Aorta (tissue), 5 donors: ENCODE results near the gene PLXNA4. TPM values are rescaled to one million over a fixed set of nuclear protein-coding genes. Genes with fewer than 3 reads are reported as not detected.

ENCODE experiments used
- ATAC-seq: fragments of 200-7000 bp; cut with Tn5 transposase; one replicate; pipeline ENCODE4 v1.9.1; 2022; ENCODE audit warnings: moderate library complexity; ENCODE audit not compliant: low FRiP score
- DNase-seq, 2 donors: peaks; one replicate each; pipeline ENCODE4 v3.0.0-alpha.2; 2020
- H3K27ac ChIP-seq, 2 donors: one replicate each; pipeline ENCODE4 v1.5.1; 2013; ENCODE audit warnings: low read length in 2 of 2, mild to moderate bottlenecking in 2 of 2, moderate library complexity in 2 of 2, control low read depth in 1 of 2, inconsistent platforms in 1 of 2, low read depth in 1 of 2
- H3K27me3 ChIP-seq, 2 donors: one replicate each; pipeline ENCODE4 v1.6.1; 2013; ENCODE audit warnings: control low read depth in 1 of 2, low read length in 1 of 2, mild to moderate bottlenecking in 1 of 2, moderate library complexity in 1 of 2; ENCODE audit not compliant: insufficient read depth in 2 of 2, control insufficient read depth in 1 of 2
- H3K36me3 ChIP-seq, 2 donors: one replicate each; pipeline ENCODE4 v1.6.1; 2013; ENCODE audit warnings: control low read depth in 1 of 2, low read length in 1 of 2, mild to moderate bottlenecking in 1 of 2; ENCODE audit not compliant: insufficient read depth in 2 of 2, control insufficient read depth in 1 of 2
- H3K4me1 ChIP-seq, 2 donors: one replicate each; pipeline ENCODE4 v1.6.1; 2013; ENCODE audit warnings: low read length in 2 of 2, control low read depth in 1 of 2, mild to moderate bottlenecking in 1 of 2, moderate library complexity in 1 of 2; ENCODE audit not compliant: insufficient read depth in 2 of 2, control insufficient read depth in 1 of 2
- H3K4me3 ChIP-seq, 2 donors: one replicate each; pipeline ENCODE4 v1.5.1; 2013; ENCODE audit warnings: low read length in 2 of 2, control low read depth in 1 of 2, mild to moderate bottlenecking in 1 of 2
- H3K9me3 ChIP-seq: one replicate; pipeline ENCODE4 v1.6.1; 2013; ENCODE audit warnings: mild to moderate bottlenecking, low read length; ENCODE audit not compliant: control insufficient read depth
- WGBS, 2 donors: extraction: QIAGEN DNeasy Blood & Tissue Kit; methylation state at CpG; one replicate each; pipeline ENCODE4 v1.1.7; 2013; 5-methylcytosine and 5-hydroxymethylcytosine counted together
- intact Hi-C, 2 donors: fragments of 100-400 bp; cut with DNase I; formaldehyde crosslinking; loops; one replicate each; pipeline versions ENCODE4 v1.14.2 to v1.15.0; 2022
- polyA plus RNA-seq, 2 donors: library from polyadenylated mRNA; stranded (reverse); fragments of 200-250 nt; gene quantifications; one replicate each; pipeline ENCODE4 v1.2.3, GENCODE V29; 2013
- total RNA-seq, 2 donors: library from RNA; stranded (reverse); fragmentation: NEBNext Ultra II Directional; extraction: Animal tissue kit (Norgen Biotek cat#: 25700); gene quantifications; one replicate each; pipeline ENCODE4 v1.2.1, GENCODE V29; 2021
- donor health status: healthy with polysubstance abuse.
- donor health status: Bipolar disorder and iron deficiency.
- donor health status: DM: no; HTN: no; CAD: no.
- donor health status: DM: no; HTN: no; CAD: no.
- donor health status: DM: yes; HTN: yes; CAD: no.

The PLXNA4 gene
- total and polyA plus RNA-seq, 4 donors = 0.59 to 30.1 (median 12.0) TPM

- H3K36me3 ChIP-seq = no peaks in the 10 kb centered on the region
- no peaks in the 10 kb centered on the region for H3K4me1 ChIP-seq
- no peak for DNase-seq
- no peak for ATAC-seq
- WGBS, 2 donors = 94 to 95% methylated on average over 1 of the region's 1 CpG
- no peak overlapping the region for H3K27ac ChIP-seq
- H3K4me3 ChIP-seq = no peak overlapping the region
- no peaks in the 10 kb centered on the region for H3K9me3 ChIP-seq
- intact Hi-C loops = no loop called here
- H3K27me3 ChIP-seq = no peaks in the 10 kb centered on the region
Observed at GRCh38 chr7:132564090-132564489, 12.2 kb downstream of the PLXNA4 start.

- H3K9me3 ChIP-seq = no peaks in the 10 kb centered on the region
- H3K4me3 ChIP-seq = no peak overlapping the region
- H3K27ac ChIP-seq = no peak overlapping the region
- ATAC-seq (no peak), DNase-seq (no peak)
- H3K27me3 ChIP-seq = no peaks in the 10 kb centered on the region
- WGBS, 2 donors = 66 to 90% methylated on average over 1 of the region's 1 CpG
- intact Hi-C loops = no loop called here
- no peaks in the 10 kb centered on the region for H3K4me1 ChIP-seq
- H3K36me3 ChIP-seq = no peaks in the 10 kb centered on the region
Observed at GRCh38 chr7:132562690-132563089, 13.6 kb downstream of the PLXNA4 start.

- no peak overlapping the region for H3K4me3 ChIP-seq
- ATAC-seq (no peak), DNase-seq (no peak)
- intact Hi-C loops = no loop called here
- no peaks in the 10 kb centered on the region for H3K27me3 ChIP-seq
- H3K36me3 ChIP-seq = no peaks in the 10 kb centered on the region
- H3K4me1 ChIP-seq = no peaks in the 10 kb centered on the region
- H3K27ac ChIP-seq = no peak overlapping the region
- no peaks in the 10 kb centered on the region for H3K9me3 ChIP-seq
- WGBS, 2 donors = 85 to 90% methylated on average over 2 of the region's 2 CpGs
Observed at GRCh38 chr7:132561763-132562162, 14.5 kb downstream of the PLXNA4 start.

DNA sequence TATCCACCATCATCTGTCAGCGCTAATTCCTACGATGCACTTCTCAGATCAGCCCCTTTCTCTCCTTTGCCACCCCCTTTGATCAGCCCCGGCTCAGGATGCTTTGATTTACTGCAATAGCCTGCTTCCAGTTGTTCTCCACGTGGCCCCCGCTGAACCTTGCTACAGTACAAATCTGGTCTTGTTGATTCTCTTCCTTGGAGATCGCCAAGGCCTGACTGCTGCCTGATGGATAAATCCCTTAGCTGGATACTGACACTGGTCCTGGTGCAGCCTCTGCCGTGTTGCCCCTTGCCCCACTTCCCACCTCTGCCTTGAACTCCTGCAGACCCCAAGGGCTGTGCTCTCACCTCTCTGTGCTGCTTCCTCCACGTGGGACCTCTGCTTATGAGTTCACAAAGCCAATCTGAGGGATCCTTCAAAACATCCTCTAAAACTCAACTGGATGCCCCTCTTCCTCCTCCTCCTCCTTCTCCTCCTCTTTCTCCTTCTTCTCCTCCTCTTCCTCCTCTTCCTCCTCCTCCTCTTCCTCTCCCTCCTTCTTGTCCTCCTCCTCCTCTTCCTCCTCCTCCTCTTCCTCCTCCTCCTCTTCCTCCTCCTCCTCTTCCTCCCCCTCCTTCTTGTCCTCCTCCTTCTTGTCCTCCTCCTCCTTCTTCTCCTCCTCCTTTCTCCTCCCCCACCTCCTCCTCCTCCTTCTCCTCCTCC is 15.3 kb downstream of the PLXNA4 start:
- no peaks in the 10 kb centered on the region for H3K4me1 ChIP-seq
- H3K27me3 ChIP-seq = no peaks in the 10 kb centered on the region
- DNase-seq (no peak), ATAC-seq (no peak)
- H3K36me3 ChIP-seq = no peaks in the 10 kb centered on the region
- no peak overlapping the region for H3K27ac ChIP-seq
- 91 to 93% methylated on average over 8 of the region's 8 CpGs for WGBS, 2 donors
- no peaks in the 10 kb centered on the region for H3K9me3 ChIP-seq
- H3K4me3 ChIP-seq = no peak overlapping the region
- intact Hi-C loops = no loop called here

GRCh38 chr7:132560105-132560504 is 16.2 kb downstream of the PLXNA4 start:
- H3K4me1 ChIP-seq = no peaks in the 10 kb centered on the region
- intact Hi-C loops = no loop called here

DNA sequence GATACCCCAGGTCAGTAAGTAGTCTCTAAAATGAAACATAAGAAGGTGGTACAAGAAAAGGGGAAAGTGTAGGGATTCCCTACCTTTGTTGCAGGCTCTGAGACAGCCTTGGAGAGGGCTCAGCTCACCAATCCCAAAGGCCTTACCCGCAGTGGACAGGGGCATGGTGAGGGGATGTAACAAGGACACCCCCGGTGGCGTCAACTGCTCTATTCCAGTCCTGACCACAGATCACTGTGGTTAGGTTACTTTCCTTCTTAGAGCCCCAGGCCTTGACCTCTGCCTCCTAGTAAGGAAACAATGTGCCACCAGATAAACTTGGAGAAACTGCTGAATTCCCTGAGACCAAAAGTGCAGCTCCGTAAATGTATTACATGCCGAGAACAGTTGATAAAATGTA is 17.5 kb downstream of the PLXNA4 start:
- ATAC-seq = no peak
- H3K36me3 ChIP-seq = no peaks in the 10 kb centered on the region
- H3K9me3 ChIP-seq = no peaks in the 10 kb centered on the region
- WGBS, 2 donors = 89 to 92% methylated on average over 5 of the region's 5 CpGs
- no peak for DNase-seq
- no peaks in the 10 kb centered on the region for H3K4me1 ChIP-seq
- intact Hi-C loops = no loop called here
- no peak overlapping the region for H3K4me3 ChIP-seq
- no peak overlapping the region for H3K27ac ChIP-seq
- no peaks in the 10 kb centered on the region for H3K27me3 ChIP-seq

More at GRCh38 chr7:132560105-132560504, 16.2 kb downstream of the PLXNA4 start:
- Histone ChIP-seq H3K4me3 (no peak overlapping the region), H3K27me3 (no peaks in the 10 kb centered on the region), H3K9me3 (no peaks in the 10 kb centered on the region), H3K36me3 (no peaks in the 10 kb centered on the region), H3K27ac (no peak overlapping the region)
- no peak for DNase-seq
- 96 to 98% methylated on average over 7 of the region's 7 CpGs for WGBS, 2 donors
- no peak for ATAC-seq

DNA sequence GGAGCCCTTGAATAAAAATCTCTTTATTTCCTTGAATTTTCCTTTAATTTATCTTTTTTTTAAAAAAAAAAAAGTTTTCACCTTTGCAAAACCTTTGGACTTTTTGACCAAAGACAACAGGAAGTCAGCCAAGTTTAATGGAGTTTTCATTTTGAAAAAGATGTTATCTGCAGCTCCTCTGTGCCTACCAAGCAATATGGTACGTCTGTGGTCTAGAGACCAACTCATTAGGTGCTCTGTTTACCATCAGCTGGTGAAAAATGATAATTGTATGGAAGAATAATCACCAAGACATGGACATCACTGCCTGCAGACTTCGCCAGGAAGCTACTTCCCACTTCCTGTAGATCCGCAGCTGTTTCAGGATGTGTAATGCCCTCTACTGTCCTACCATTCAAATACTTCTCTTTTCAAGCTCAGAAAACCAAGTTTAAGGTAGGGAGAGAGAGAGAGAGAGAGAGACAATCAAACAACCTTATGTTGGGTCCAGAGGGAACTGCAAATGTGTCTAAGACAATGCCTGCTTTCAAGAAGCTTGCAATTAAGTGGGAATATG is 18.7 kb downstream of the PLXNA4 start:
- peaks cover 0 to 3% of the 10 kb centered on the region in 2 donors for H3K36me3 ChIP-seq
- WGBS, 2 donors = 88 to 92% methylated on average over 3 of the region's 3 CpGs
- no peak overlapping the region for H3K27ac ChIP-seq

DNA sequence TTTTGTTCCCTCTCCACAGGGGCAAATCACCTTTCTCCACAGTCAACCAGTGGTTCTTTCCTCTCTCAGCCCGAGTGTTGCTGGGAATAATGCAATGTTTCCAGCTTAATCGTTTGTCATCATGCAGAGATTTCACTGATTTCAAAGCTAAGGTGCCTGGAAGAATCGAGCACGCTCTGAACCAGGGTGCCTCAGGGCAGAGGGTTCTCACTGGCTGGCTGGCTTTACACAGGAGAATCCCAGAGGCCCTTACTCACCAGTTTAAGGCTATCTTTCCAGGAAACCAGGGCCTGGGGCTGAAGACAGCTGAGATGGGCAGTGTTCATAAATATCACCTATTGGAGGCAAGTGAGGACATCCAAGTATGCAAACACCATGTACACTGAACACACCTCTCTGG is 21.8 kb downstream of the PLXNA4 start:
- no peak overlapping the region for H3K27ac ChIP-seq
- no peaks in the 10 kb centered on the region for H3K27me3 ChIP-seq
- no peak overlapping the region for H3K4me3 ChIP-seq
- no peak for ATAC-seq
- intact Hi-C loops = no loop called here
- H3K9me3 ChIP-seq = peaks cover 6% of the 10 kb centered on the region
- H3K36me3 ChIP-seq = peaks cover 3 to 5% of the 10 kb centered on the region in 2 donors
- no peaks in the 10 kb centered on the region for H3K4me1 ChIP-seq
- WGBS, 2 donors = 83 to 86% methylated on average over 4 of the region's 4 CpGs
- no peak for DNase-seq

More for the DNA sequence above, 18.7 kb downstream of the PLXNA4 start:
- H3K9me3 ChIP-seq = no peaks in the 10 kb centered on the region
- H3K4me1 ChIP-seq = no peaks in the 10 kb centered on the region
- H3K27me3 ChIP-seq = no peaks in the 10 kb centered on the region
- no peak overlapping the region for H3K4me3 ChIP-seq
- intact Hi-C loops = no loop called here
- DNase-seq = no peak
- no peak for ATAC-seq

GRCh38 chr7:132553031-132553430 is 23.2 kb downstream of the PLXNA4 start:
- Histone ChIP-seq H3K4me1 (no peaks in the 10 kb centered on the region), H3K36me3 (peaks cover 3 to 5% of the 10 kb centered on the region in 2 donors), H3K4me3 (no peak overlapping the region), H3K9me3 (peaks cover 6% of the 10 kb centered on the region), H3K27me3 (no peaks in the 10 kb centered on the region), H3K27ac (no peak overlapping the region)
- intact Hi-C loops = no loop called here
- ATAC-seq = no peak
- WGBS, 2 donors = 90 to 94% methylated on average over 3 of the region's 3 CpGs
- no peak for DNase-seq
